ENCODE results near the gene NR1H4. TPM values are rescaled to one million over a fixed set of nuclear protein-coding genes. Genes with fewer than 3 reads are reported as not detected.
"Not testable (repeated sequence)": the region's sequence is repeated elsewhere in the genome, so short reads cannot be mapped to it uniquely, and the experiment has no call there.

NR1H4 gene
- total RNA-seq, 1 experiment from 2014 or later, result 0.20 TPM

- DNase-seq (ENCODE audit: low spot score), result no peak
Observed at GRCh38 chr12:100472325-100472724, 1.3 kb upstream of the NR1H4 start.

DNA sequence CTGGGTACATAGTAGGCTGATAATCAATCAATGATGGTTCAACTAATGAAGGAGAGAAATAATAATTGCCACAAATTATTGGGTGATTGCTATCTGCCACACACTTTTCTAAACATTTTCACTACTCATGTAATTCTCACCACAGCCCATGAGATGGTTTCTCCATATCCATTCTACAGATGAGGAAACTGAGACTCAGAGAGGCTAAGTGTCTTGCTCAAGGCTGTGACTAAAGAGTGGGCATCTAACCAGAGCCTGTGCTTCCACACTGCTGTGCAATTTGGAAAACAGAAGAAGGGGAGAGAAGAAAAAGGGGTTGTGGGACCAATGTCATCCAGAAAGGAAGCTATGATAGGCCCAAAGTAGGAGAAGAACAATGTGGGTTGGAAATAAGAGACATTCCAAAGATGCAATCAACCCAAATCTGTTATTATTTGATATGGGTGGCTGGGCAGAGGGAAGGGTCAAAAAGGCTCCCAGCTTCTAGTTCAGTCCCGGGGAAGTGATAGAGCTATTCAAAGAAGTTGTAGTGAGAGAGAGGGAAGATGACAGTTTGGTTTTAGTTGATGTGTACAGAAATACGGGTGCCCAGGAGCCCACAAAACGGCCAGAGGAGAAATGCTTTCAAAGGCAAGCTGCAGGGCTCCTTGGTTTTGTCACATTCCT lies 483 bp upstream of the NR1H4 start:
- no peak for DNase-seq (ENCODE audit: low spot score)

DNA sequence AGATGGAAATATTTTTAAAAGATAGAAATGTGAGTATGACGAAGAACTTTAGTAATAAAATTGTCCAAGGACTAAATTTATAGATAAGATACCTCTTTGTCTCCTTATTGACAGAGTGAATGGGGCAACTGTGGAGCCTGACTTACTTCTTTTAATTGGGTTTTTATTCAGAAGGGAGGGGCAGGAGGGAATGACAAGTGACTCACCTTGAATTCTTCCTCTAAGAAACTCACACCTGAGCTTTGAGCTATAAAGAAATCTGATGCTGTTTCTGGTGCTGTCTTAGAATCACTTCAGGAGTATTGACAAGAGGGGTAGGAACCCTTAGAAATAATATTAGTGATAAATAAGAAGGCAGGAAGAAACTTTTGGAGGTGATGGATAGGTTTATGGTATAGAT lies 951 bp downstream of the NR1H4 start:
- DNase-seq (ENCODE audit: low spot score), result peak; percentile 15

DNA sequence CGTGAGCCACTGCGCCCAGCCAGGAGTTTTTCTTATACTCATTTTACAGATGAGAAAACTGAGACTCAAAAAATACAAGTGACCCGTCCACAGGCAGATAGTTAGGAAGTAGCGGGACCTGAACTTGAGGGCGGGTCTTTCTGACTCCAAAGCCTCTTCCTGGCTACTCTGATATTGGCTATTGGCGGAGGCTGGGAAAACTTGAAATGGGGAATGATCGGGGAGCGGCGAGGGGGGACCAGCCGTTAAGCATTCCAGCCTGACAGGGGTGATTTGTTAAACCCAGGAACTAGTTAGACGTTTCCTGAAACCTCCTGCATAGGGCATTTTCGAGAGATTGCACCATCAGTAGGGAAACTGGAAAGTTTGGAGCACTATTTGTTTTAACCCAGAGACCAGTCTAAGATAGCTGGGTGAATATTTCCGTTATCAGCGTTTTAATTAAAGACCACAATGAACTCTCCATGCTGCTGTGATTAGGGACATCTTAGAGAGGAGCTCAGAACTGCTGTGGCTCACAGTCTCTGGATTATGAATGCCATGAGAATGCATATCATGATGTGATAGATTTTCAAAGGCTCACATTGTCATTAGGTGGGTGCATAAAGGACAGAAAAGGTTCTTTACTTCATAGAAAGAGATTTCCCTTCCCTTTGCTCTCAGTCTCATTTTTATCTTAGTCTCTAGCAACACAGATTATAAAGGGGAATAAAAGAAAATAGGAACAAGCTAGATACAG lies 2.5 kb downstream of the NR1H4 start:
- no peak for DNase-seq (ENCODE audit: low spot score)

DNA sequence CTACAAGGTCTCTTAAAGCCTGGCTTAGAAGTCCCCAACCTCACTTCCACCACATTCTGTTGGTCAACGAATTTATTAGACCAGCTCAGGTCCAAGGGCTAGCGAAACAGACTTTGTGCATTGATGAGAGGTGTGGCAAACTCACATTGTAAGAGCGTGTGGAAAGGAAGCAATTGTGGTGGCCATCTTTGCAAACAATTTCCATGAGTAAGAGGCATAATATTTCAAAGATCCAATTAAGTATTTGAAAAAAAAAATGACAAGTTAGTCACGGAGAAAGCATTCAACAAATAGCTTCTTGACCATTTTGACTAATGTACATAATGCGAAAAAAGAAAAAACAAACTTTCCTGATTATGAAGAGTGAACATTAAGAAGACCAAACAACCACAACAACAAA lies 7.4 kb downstream of the NR1H4 start:
- no peak for DNase-seq (ENCODE audit: low spot score)

DNA sequence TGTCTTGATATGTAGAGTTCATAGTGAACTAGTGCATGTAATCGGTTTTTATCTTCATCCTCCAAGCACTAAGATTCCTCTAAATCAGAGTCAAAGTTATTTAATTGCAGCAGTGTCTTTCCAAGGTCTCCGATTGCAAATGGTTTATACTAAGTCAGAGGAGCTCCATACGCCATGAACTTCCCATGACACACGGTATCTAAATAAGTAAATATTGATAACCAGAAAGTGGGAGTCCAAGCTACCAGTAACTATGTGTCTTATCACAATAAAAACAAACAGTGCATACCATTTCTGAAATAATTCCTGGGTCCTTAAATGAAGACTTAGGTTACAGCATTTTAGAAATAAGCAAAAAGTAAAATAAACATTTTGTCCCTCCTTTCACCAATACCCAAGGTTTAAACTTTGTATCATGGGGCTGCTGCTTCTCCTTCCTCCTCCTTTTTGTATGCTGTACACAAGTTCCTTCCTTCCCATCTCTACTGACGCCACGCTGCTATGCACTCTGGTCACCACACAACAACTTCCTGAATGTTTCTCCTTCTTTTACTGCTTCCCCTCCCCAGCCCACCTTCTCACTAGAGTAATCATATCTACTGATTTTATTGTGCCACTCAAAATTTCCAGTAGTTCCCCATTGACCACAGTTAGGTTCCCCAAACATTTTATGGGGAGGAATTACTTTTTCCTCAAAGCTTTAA lies 10.7 kb downstream of the NR1H4 start:
- no peak for DNase-seq (ENCODE audit: low spot score)

- no peak for DNase-seq (ENCODE audit: low spot score)
Observed at GRCh38 chr12:100484891-100485471, 11.3 kb downstream of the NR1H4 start.

DNA sequence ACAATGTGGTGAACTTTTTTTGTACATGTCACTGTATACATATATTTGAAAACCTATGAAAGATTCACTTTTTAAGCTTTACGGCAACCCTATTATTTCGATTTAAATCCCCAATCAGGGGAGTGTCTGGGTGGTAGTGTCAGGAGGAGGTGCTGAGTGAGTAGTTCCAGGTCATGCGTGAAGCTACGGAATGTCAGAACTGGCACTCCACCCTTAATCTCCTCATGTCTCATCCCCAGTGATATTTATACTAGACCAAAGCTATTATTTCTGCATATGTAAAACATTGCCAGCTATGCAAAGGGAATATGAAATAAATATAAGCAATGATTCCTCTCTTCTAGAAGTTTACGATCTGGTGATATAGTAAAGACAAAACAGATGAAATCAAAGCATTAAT lies 12.3 kb downstream of the NR1H4 start:
- DNase-seq (ENCODE audit: low spot score), result no peak

DNA sequence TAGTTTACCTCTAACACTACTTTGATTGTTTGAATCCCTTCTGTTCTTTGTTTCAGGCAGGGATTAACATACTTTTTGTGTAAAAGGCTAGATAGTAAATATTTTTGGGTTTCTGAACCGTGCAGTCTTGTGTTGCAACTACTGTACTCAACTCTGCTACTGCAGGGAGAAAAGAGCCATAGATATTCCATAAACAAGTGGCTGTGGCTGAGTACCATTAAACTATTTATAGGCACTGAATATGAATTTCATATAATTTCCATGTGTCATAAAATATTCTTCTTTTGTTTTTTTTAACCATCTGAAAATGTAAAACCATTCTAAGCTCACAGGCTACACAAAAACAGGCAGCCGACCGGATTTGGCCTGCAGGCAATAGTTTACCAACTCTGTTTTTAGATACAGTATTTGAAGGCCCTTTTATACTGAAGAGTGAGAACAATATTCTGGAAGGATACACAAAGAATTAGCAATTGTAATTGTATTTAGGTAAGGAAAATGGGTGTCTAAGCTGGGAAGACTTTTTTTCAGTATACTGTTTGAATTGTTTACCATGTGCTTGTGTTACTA lies 15.7 kb downstream of the NR1H4 start:
- no peak for DNase-seq (ENCODE audit: low spot score)

- DNase-seq (ENCODE audit: low spot score), result no peak
Observed at GRCh38 chr12:100490056-100490455, 16.4 kb downstream of the NR1H4 start.

GRCh38 chr12:100491104-100491503 lies 17.4 kb downstream of the NR1H4 start:
- DNase-seq (ENCODE audit: low spot score), result no peak

GRCh38 chr12:100493396-100494012 lies 19.8 kb downstream of the NR1H4 start:
- DNase-seq (ENCODE audit: low spot score), result no peak

DNA sequence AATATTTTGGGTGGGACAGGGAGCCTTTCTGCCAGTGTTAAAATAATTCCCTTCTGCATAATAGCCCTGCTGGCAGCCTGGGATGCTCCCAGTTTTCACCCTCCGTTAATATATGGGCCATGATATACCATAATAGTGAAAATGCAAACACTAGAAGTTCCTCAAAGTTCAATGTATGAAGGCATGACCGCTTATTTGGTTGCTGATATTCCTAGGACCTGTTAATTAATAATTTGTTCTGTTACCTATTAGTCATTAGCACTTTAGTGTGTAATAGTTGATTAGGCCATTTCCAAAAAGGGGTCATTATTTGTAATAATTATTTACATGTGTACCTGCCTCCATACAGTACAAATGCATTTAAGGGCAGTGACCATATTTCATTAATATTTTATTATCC lies 20.4 kb downstream of the NR1H4 start:
- no peak for DNase-seq (ENCODE audit: low spot score)

- no peak for DNase-seq (ENCODE audit: low spot score)
Observed at GRCh38 chr12:100494538-100494937, 20.9 kb downstream of the NR1H4 start.

- no peak for DNase-seq (ENCODE audit: low spot score)
Observed at GRCh38 chr12:100497105-100497795, 23.6 kb downstream of the NR1H4 start.

GRCh38 chr12:100498141-100498540 lies 24.5 kb downstream of the NR1H4 start:
- DNase-seq (ENCODE audit: low spot score), result no peak

- no peak for DNase-seq (ENCODE audit: low spot score)
Observed at GRCh38 chr12:100499416-100499815, 25.8 kb downstream of the NR1H4 start.

- not testable (repeated sequence) for DNase-seq (ENCODE audit: low spot score)
Observed at GRCh38 chr12:100502718-100503117, 29.1 kb downstream of the NR1H4 start.

GRCh38 chr12:100503228-100503628 lies 29.6 kb downstream of the NR1H4 start:
- peak; percentile 47 for DNase-seq (ENCODE audit: low spot score)

DNA sequence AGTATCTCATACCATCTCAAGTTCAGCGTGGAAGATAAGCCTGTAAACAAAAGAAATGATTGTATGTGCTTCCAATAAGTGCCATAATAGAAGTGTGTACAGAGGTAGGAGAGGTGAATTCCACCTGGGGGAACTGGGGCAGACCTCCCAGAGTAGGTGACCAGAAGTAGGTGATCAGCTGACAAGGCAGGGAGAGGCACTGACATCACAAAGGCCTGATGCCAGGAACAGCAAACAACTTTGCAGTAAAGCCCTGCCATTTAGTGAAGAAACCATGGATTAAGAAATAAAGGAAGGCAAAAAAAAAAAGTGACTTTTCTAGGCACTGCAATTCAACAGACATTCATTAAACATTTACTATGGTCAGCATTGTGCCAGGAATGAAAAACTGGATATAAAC lies 31.1 kb downstream of the NR1H4 start:
- peak; percentile 67 for DNase-seq (ENCODE audit: low spot score)

DNA sequence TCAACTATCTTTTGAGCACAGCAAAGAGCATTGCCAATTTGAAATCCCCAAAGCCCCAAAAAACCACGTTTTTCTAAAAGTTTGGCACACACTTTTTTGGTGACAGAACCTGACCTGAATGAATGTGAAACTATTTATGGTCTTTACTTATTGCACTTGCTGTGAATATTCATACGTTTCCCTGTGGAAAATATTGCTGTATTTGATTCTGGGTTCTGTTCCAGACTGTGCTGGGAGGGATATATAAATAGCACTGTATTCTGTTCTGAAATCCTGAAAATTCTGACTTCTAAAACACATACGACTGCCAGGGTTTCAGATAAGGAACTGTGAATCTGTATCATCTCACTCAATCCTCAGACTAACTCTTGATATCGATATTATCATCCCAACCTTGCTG lies 35.1 kb downstream of the NR1H4 start:
- no peak for DNase-seq (ENCODE audit: low spot score)

All from HT-29 (cell line).